GM18499 (cell line): ENCODE measurements around the gene TNP1.

ENCODE experiments used
- ATAC-seq: cut with Tn5 transposase; IDR thresholded peaks from one replicate; pipeline ENCODE4 v1.9.1; 2021; ENCODE audit warnings: moderate number of reproducible peaks; ENCODE audit not compliant: insufficient read depth, unreplicated experiment

Gene TNP1

GRCh38 chr2:216877085-216877484, 17.2 kb upstream of the TNP1 start:
- no peak for ATAC-seq

- ATAC-seq = no peak
Observed at GRCh38 chr2:216875862-216876261, 16.0 kb upstream of the TNP1 start.

- no peak for ATAC-seq
Observed at GRCh38 chr2:216873573-216873972, 13.7 kb upstream of the TNP1 start.

GRCh38 chr2:216872624-216873023, 12.8 kb upstream of the TNP1 start:
- ATAC-seq = no peak

- ATAC-seq = no peak
Observed at GRCh38 chr2:216872040-216872439, 12.2 kb upstream of the TNP1 start.

- ATAC-seq = no peak
Observed at GRCh38 chr2:216871333-216871934, 11.6 kb upstream of the TNP1 start.

GRCh38 chr2:216870508-216871332, 10.9 kb upstream of the TNP1 start:
- ATAC-seq = no peak

GRCh38 chr2:216866515-216867095, 6.7 kb upstream of the TNP1 start:
- ATAC-seq = no peak

GRCh38 chr2:216865658-216866057, 5.8 kb upstream of the TNP1 start:
- no peak for ATAC-seq

GRCh38 chr2:216863946-216864345, 4.1 kb upstream of the TNP1 start:
- no peak for ATAC-seq

- no peak for ATAC-seq
Observed at GRCh38 chr2:216862628-216863398, 2.9 kb upstream of the TNP1 start.

GRCh38 chr2:216860426-216861137, 718 bp upstream of the TNP1 start:
- ATAC-seq = no peak

GRCh38 chr2:216858312-216858711, 1.6 kb downstream of the TNP1 start:
- ATAC-seq = no peak

- ATAC-seq = no peak
Observed at GRCh38 chr2:216857131-216857550, 2.7 kb downstream of the TNP1 start.

- no peak for ATAC-seq
Observed at GRCh38 chr2:216856406-216857065, 3.3 kb downstream of the TNP1 start.

GRCh38 chr2:216855605-216856004, 4.3 kb downstream of the TNP1 start:
- no peak for ATAC-seq

- ATAC-seq = no peak
Observed at GRCh38 chr2:216855079-216855478, 4.8 kb downstream of the TNP1 start.

GRCh38 chr2:216851486-216852090, 8.3 kb downstream of the TNP1 start:
- ATAC-seq = no peak

GRCh38 chr2:216850665-216851322, 9.1 kb downstream of the TNP1 start:
- ATAC-seq = no peak
